ENCODE results near the gene GRM2. TPM values are rescaled to one million over a fixed set of nuclear protein-coding genes. Genes with fewer than 3 reads are reported as not detected.

Gene GRM2
- total and polyA plus RNA-seq, 10 of the 15 experiments (the other 5 are each of a cell fraction or from before 2014, with no cell fraction given) = 0.01 to 0.14 (median 0.06) TPM; not detected in 5

- TF ChIP-seq PAX5 (IDR thresholded peaks at IDR 0.05; ENCODE audit: borderline replicate concordance, low read depth, low read length) = no peak
- no peak for TF ChIP-seq ASH2L (IDR thresholded peaks at IDR 0.05; ENCODE audit: borderline replicate concordance, low read depth)
- TF ChIP-seq JUNB (IDR thresholded peaks at IDR 0.05) = no peak
- no peak for TF ChIP-seq CHD1 (IDR thresholded peaks at IDR 0.05; ENCODE audit: low read depth, low read length)
These were observed 14.9 kb upstream of the GRM2 start (continued) for GRCh38 chr3:51691949-51692348.

DNA sequence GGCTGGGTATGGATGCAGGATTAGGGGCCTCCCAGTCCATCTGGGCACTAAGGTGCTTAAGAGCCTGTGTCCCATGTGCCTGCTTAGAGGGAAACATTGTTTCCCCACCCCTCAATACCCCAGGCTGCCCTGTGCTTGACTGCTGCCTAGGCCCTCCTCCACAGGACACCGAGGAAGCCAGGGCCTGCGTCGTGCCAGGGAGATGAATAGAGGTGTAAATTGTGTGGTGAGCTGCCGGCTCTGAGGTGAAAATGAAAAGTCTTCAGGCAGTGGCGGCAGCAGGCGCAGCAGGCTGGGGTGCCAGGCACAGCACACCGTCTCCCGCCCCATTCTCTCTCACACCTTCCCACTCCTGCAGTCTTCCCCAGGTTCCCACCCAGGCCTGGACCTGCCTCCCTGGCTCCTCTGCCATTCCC lies 13.9 kb upstream of the GRM2 start:
- no TSS peak for BruUV-seq (replicated peaks)
- in situ Hi-C loops (cut with MboI) (loop anchor here (25.0 kb wide), 1 partner anchor 1081 kb away; the partner anchor contains the start of genes CISH and MAPKAPK3), intact Hi-C loops (cut with micrococcal nuclease; ENCODE audit: unreplicated experiment) (no loop called here)
- ATAC-seq (no peak), DNase-seq (ENCODE audit: low read depth, low spot score) (no peak), FAIRE-seq (no peak)
- TF ChIP-seq PBX3 (IDR thresholded peaks at IDR 0.05; ENCODE audit: insufficient replicate concordance, low read depth, low read length) (no peak), CREB1 (IDR thresholded peaks at IDR 0.05; ENCODE audit: low read depth) (no peak), RAD21 (IDR thresholded peaks at IDR 0.05; ENCODE audit: insufficient read depth, low read depth, low read length) (no peak), TBL1XR1 (IDR thresholded peaks at IDR 0.05; ENCODE audit: low read depth, low read length) (no peak)
- Histone ChIP-seq H3K4me3 (no peak overlapping the region), H3K9me3 (replicated peaks; ENCODE audit: control insufficient read depth, insufficient read depth, low read length) (no peaks in the 10 kb centered on the region), H3K4me2 (ENCODE audit: control insufficient read depth, insufficient read depth) (no peak overlapping the region), H2AFZ (ENCODE audit: control insufficient read depth, low read depth, low read length) (no peak overlapping the region), H3K4me1 (ENCODE audit: control insufficient read depth, insufficient read depth, low read length) (no peaks in the 10 kb centered on the region), H3K36me3 (ENCODE audit: control insufficient read depth in 2 of 2, insufficient read depth in 2 of 2, low read length in 1 of 2) (peaks cover 10 to 26% of the 10 kb centered on the region in 2 experiments), H4K20me1 (ENCODE audit: control insufficient read depth, insufficient read depth) (no peaks in the 10 kb centered on the region; the same call in 1 of the 2 replicates), H3K79me2 (ENCODE audit: control insufficient read depth, insufficient read depth, low read length) (no peaks in the 10 kb centered on the region), H3K9ac (ENCODE audit: control insufficient read depth, insufficient read depth, low read length) (no peak overlapping the region), H3K27ac (ENCODE audit: control insufficient read depth, insufficient read depth) (no peak overlapping the region), H3K27me3 (replicated peaks in 1 of 2; ENCODE audit: control insufficient read depth in 2 of 2, insufficient read depth in 2 of 2, low read length in 1 of 2) (no peaks in the 10 kb centered on the region)
- ChIA-PET CTCF (no interaction called here), POLR2A (interaction anchor here (0.6 kb wide), 1 partner anchor 192 kb away, joined by 3 read pairs; no protein-coding TSS in a partner anchor), SMC1A (ENCODE audit: uncharacterized antibody, unreplicated experiment) (no interaction called here), RAD21 (ENCODE audit: unreplicated experiment) (no interaction called here)
- WGBS (ENCODE audit: insufficient coverage, insufficient replicate concordance, low lambda C conversion rate, missing lambda C conversion rate) = 100% methylated on average over 8 of the region's 8 CpGs
